HG03460 (cell line): ENCODE measurements around the gene ZNF552.
"Not testable (repeated sequence)": the region's sequence is repeated elsewhere in the genome, so short reads cannot be mapped to it uniquely, and the experiment has no call there.

Experiments used
- ATAC-seq: cut with Tn5 transposase; IDR thresholded peaks from one replicate; pipeline ENCODE4 v1.9.1; 2021; ENCODE audit not compliant: unreplicated experiment

ZNF552 gene

GRCh38 chr19:57814505-57815246, at the start of gene ZNF552:
ZNF552 (minus strand) TSS chr19:57814913; CDS start chr19:57814743, 170 bp downstream.
- peak; percentile 79 for ATAC-seq

- not testable (repeated sequence) for ATAC-seq
Measured at GRCh38 chr19:57862351-57862750, 47.6 kb upstream of the ZNF552 start.

- ATAC-seq = not testable (repeated sequence)
Measured at GRCh38 chr19:57854117-57854516, 39.4 kb upstream of the ZNF552 start.

GRCh38 chr19:57851812-57852603, 37.3 kb upstream of the ZNF552 start:
- not testable (repeated sequence) for ATAC-seq

GRCh38 chr19:57850553-57851017, 35.9 kb upstream of the ZNF552 start:
- ATAC-seq = no peak

- ATAC-seq = peak; percentile 99
Measured at GRCh38 chr19:57849666-57850473, 35.2 kb upstream of the ZNF552 start, which contains the start of gene ZNF587. ZNF587 (plus strand) TSS chr19:57849859; CDS start chr19:57850039, 180 bp downstream.

- peak; percentile 23 for ATAC-seq
Measured at GRCh38 chr19:57849162-57849665, 34.5 kb upstream of the ZNF552 start.

GRCh38 chr19:57847164-57847563, 32.5 kb upstream of the ZNF552 start:
- ATAC-seq = not testable (repeated sequence)

GRCh38 chr19:57841122-57841763, 26.5 kb upstream of the ZNF552 start:
- ATAC-seq = no peak

GRCh38 chr19:57838622-57839191, 24.0 kb upstream of the ZNF552 start:
- ATAC-seq = not testable (repeated sequence)

- ATAC-seq = not testable (repeated sequence)
Measured at GRCh38 chr19:57836991-57837390, 22.3 kb upstream of the ZNF552 start.

- no peak for ATAC-seq
Measured at GRCh38 chr19:57830071-57830602, 15.4 kb upstream of the ZNF552 start, which contains the start of gene ZNF587B. ZNF587B (plus strand) TSS chr19:57830299; CDS start chr19:57830529, 230 bp downstream.

- no peak for ATAC-seq
Measured at GRCh38 chr19:57829316-57829715, 14.6 kb upstream of the ZNF552 start.

- no peak for ATAC-seq
Measured at GRCh38 chr19:57825511-57825910, 10.8 kb upstream of the ZNF552 start.

- ATAC-seq = not testable (repeated sequence)
Measured at GRCh38 chr19:57823608-57824007, 8.9 kb upstream of the ZNF552 start.

GRCh38 chr19:57823155-57823554, 8.4 kb upstream of the ZNF552 start:
- ATAC-seq = not testable (repeated sequence)

- not testable (repeated sequence) for ATAC-seq
Measured at GRCh38 chr19:57821501-57821900, 6.8 kb upstream of the ZNF552 start.

- ATAC-seq = not testable (repeated sequence)
Measured at GRCh38 chr19:57821095-57821494, 6.4 kb upstream of the ZNF552 start.

- no peak for ATAC-seq
Measured at GRCh38 chr19:57820599-57820998, 5.9 kb upstream of the ZNF552 start.
